ENCODE data around the gene CCDC24.
A peak's percentile ranks its signal among the peaks of the same experiment; 100 is the strongest.

Gene CCDC24

DNA sequence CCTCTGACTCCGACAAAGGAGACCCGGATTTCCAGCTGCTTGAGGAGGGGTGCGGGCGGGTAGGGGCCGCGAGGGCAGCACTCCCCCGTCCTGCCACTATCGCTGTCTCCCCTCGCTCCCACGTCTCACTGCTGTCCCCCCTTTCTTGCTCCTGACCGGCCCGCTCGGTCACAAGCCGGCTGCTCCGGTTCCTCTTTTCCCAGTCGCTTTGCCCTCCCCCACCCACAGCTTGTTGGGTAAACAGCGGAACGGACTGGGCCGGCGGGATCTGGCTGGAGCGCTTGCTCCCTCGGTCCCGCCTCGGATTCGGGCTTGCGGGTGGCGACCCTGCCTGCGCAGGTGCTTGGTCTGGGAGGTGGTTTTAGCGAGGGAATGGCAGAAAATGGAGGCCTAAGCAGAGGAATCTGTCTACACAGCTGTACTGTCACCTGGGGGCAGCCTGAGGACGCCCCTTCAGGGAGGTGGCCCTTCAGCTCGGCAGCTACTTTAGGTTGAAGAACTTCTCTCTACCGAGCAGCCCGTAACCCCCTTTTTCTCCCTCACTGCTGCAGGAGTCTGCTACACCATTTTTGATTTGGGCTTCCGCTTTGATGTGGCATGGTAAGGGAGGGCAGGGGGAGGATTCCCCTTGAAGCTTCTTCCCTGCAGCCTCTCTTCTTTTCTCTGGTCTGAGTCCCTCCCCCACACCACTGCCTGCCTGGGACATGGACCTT lies 16.0 kb upstream of the CCDC24 start:
- Histone ChIP-seq H3K27me3 (no peaks in the 10 kb centered on the region), H4K20me1 (peaks cover 34 to 66% (median 37%) of the 10 kb centered on the region in 11 experiments), H3K27ac (peak overlapping the region; percentile 90 to 100 (median 99)), H3K9me3 (replicated peaks in 1 of 11) (no peaks in the 10 kb centered on the region), H3K4me1 (peaks cover 55 to 65% (median 61%) of the 10 kb centered on the region in 10 experiments), H3K4me2 (peak overlapping the region; percentile 89 to 100 (median 98)), H3K36me3 (peaks cover 36 to 59% (median 50%) of the 10 kb centered on the region in 11 experiments), H3K9ac (peak overlapping the region; percentile 94 to 100 (median 99)), H3K4me3 (peak overlapping the region; percentile 91 to 100 (median 96))
- TF ChIP-seq Cebpa-rat (IDR thresholded peaks at IDR 0.05) = no peak

DNA sequence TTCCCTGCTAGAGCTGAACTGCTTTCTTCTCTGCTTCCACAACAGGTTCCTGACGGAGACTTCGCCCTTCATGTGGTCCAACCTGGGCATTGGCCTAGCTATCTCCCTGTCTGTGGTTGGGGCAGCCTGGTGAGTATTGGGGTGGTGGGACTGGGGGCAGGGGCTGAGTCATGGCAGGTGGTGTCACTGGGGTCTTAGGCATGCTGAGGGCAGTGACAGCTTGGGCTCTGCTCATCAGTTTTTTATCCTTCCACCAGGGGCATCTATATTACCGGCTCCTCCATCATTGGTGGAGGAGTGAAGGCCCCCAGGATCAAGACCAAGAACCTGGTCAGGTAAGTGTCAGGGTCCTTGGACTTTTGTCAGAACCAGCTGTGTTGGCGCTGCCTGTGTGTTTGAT lies 15.4 kb upstream of the CCDC24 start:
- Histone ChIP-seq H4K20me1 (peaks cover 34 to 66% (median 37%) of the 10 kb centered on the region in 11 experiments), H3K27ac (peak overlapping the region in 10 of 11 experiments; percentile 90 to 100 (median 98); a peak in 17 of 22 replicates), H3K9ac (peak overlapping the region; percentile 94 to 100 (median 99)), H3K4me3 (peak overlapping the region; percentile 91 to 100 (median 96)), H3K27me3 (no peaks in the 10 kb centered on the region), H3K36me3 (peaks cover 36 to 55% (median 48%) of the 10 kb centered on the region in 11 experiments), H3K4me2 (peak overlapping the region; percentile 89 to 100 (median 98)), H3K4me1 (peaks cover 55 to 65% (median 61%) of the 10 kb centered on the region in 10 experiments), H3K9me3 (replicated peaks in 1 of 11) (no peaks in the 10 kb centered on the region)
- TF ChIP-seq Cebpa-rat (IDR thresholded peaks at IDR 0.05) = no peak

DNA sequence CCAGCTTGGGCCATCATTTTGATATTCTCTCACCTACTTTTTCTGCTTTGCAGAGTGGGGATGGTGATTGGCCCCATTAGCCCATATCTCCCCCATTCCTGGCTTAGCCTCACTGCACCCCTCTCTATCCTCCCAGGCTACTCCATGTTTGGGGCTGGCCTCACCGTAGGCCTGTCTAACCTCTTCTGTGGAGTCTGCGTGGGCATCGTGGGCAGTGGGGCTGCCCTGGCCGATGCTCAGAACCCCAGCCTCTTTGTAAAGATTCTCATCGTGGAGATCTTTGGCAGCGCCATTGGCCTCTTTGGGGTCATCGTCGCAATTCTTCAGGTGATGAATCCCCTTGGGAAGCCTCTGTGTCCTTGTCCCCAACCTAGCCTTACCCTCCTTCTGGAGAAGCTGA lies 14.5 kb upstream of the CCDC24 start:
- Histone ChIP-seq H3K36me3 (peaks cover 36 to 55% (median 47%) of the 10 kb centered on the region in 11 experiments), H4K20me1 (peaks cover 34 to 66% (median 43%) of the 10 kb centered on the region in 11 experiments), H3K9me3 (replicated peaks in 1 of 11) (no peaks in the 10 kb centered on the region), H3K9ac (peak overlapping the region; percentile 84 to 100 (median 98); a peak in 19 of 22 replicates), H3K4me1 (peaks cover 55 to 66% (median 64%) of the 10 kb centered on the region in 10 experiments), H3K27ac (no peak overlapping the region), H3K4me3 (peak overlapping the region in 9 of 10 experiments; percentile 91 to 100 (median 97); a peak in 18 of 20 replicates), H3K4me2 (peak overlapping the region; percentile 89 to 100 (median 98)), H3K27me3 (no peaks in the 10 kb centered on the region)
- TF ChIP-seq Cebpa-rat (IDR thresholded peaks at IDR 0.05) = no peak

DNA sequence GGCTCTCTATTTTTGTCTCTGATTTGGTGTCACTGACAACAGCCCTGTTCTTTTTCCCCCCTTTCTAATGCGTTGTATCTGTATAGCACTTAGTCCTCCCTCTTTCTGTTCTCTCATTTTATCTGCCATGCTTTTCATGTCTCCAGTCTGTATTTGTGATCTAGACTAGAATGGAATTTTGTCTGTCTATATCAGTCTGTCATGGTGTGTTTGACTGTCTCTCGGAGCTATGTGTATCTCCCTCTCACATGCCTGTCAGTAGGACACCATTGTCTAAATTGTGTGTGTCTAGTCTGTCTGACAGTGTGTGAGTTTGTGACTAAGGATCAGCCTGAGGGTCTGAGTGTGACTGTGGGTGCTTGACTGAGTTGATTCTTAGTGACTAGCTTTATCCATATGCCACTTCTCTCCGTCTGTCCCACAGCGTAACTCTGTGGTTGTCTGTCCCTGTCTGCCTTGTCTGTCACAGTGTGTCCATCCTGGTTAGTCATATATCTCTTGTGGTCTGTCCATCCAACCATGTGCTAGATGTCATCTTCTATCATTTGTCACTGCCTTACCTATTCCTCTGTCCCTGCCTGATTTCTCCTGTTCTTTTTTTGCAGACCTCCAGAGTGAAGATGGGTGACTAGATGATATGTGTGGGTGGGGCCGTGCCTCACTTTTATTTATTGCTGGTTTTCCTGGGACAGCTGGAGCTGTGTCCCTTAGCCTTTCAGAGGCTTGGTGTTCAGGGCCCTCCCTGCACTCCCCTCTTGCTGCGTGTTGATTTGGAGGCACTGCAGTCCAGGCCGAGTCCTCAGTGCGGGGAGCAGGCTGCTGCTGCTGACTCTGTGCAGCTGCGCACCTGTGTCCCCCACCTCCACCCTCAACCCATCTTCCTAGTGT lies 13.8 kb upstream of the CCDC24 start:
- H3K27ac ChIP-seq = no peak overlapping the region
- no peaks in the 10 kb centered on the region for H3K27me3 ChIP-seq
- peaks cover 34 to 66% (median 49%) of the 10 kb centered on the region in 11 experiments for H4K20me1 ChIP-seq
- peak overlapping the region; percentile 81 to 100 (median 96); a peak in 18 of 20 replicates for H3K4me3 ChIP-seq
- no peaks in the 10 kb centered on the region for H3K9me3 ChIP-seq (replicated peaks in 1 of 11)
- H3K9ac ChIP-seq = peak overlapping the region; percentile 84 to 100 (median 99); a peak in 21 of 22 replicates
- no peak; a peak in 1 of 22 replicates for TF ChIP-seq Cebpa-rat (IDR thresholded peaks at IDR 0.05)
- H3K36me3 ChIP-seq = peaks cover 29 to 54% (median 45%) of the 10 kb centered on the region in 11 experiments
- H3K4me2 ChIP-seq = peak overlapping the region; percentile 89 to 100 (median 98)
- H3K4me1 ChIP-seq = peaks cover 55 to 73% (median 71%) of the 10 kb centered on the region in 10 experiments

DNA sequence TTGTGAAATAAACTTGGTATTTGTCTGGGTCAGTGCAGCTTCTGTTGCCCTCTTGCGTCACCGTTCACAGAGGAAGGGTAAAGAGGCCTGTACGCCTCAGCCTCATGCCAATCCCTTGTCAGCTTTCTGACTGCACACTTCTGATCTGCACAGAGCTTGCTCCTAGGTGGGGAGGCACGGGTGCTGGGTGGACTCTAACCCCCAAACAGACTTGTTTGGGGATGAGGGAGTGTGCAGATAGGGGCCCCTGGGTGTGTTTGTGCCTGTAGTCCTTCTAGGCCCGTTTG lies 13.2 kb upstream of the CCDC24 start:
- peaks cover 27 to 54% (median 44%) of the 10 kb centered on the region in 11 experiments for H3K36me3 ChIP-seq
- H3K27me3 ChIP-seq = no peaks in the 10 kb centered on the region
- H3K27ac ChIP-seq = peak overlapping the region in 8 of 11 experiments; percentile 84 to 94 (median 89); a peak in 14 of 22 replicates
- 0 out of 22 replicates have a peak, but pooled peaks of 1 of the 11 experiments have one; percentile 43 for TF ChIP-seq Cebpa-rat (IDR thresholded peaks at IDR 0.05)
- peaks cover 36 to 71% (median 55%) of the 10 kb centered on the region in 11 experiments for H4K20me1 ChIP-seq
- H3K9ac ChIP-seq = peak overlapping the region; percentile 84 to 100 (median 99); a peak in 20 of 22 replicates
- H3K4me1 ChIP-seq = peaks cover 55 to 78% (median 75%) of the 10 kb centered on the region in 10 experiments
- no peaks in the 10 kb centered on the region for H3K9me3 ChIP-seq (replicated peaks in 1 of 11)
- peak overlapping the region; percentile 89 to 100 (median 98) for H3K4me2 ChIP-seq
- peak overlapping the region; percentile 75 to 100 (median 96) for H3K4me3 ChIP-seq

DNA sequence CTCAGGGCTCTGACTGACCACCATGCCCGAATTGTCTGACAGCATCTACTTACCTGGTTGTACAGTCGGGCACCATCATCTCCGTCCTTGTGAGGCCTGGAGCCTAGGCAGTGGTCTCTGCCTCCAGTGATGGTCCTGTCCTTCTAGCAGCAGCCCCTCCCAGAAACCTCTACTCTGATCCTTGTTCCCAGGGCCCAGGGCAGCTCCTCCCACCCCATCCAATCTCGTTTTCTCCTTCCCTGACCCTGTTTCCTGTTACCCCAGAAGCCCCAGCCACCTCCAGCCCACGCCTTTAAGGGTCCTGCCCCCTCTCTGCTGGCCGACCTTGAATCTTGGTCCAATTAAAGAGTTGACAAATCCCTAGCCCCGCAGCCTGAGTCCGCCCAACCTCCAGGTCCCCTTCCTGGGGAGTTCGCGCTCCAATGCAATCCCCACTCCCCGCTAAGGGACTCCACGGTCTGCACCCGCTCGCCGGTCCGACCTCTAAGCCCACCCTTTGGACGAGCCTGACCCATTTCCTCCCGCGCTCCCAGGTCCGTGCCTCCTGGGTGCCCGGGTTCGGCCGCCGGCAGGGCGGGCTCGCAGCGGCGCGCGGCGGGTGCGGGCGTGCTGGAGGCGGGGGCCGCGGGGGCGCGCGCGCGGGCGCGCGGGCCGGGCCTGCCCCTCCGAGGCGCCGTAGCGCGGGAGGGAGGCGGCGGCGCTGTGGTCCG lies 12.7 kb upstream of the CCDC24 start, which contains the start of gene B4GALT2:
TSS of gene B4GALT2 (plus strand) at position 660 of the 710 bp plus-strand sequence. CDS start 1,951 bp downstream, outside the sequence.
- Histone ChIP-seq H3K27ac (peak within 1 kb of the TSS; percentile 30 to 94 (median 87); a peak in 20 of 22 replicates), H3K4me2 (peak within 1 kb of the TSS; percentile 89 to 100 (median 98)), H3K4me1 (peaks cover 53 to 79% (median 74%) of the 10 kb centered on the region in 10 experiments), H3K27me3 (no peaks in the 10 kb centered on the region), H3K36me3 (peaks cover 27 to 55% (median 44%) of the 10 kb centered on the region in 11 experiments), H3K9me3 (replicated peaks in 1 of 11) (no peaks in the 10 kb centered on the region), H3K9ac (peak within 1 kb of the TSS; percentile 84 to 100 (median 99)), H3K4me3 (peak within 1 kb of the TSS; percentile 75 to 100 (median 96)), H4K20me1 (peaks cover 36 to 76% (median 60%) of the 10 kb centered on the region in 11 experiments)
- TF ChIP-seq Cebpa-rat (IDR thresholded peaks at IDR 0.05) = no peak

DNA sequence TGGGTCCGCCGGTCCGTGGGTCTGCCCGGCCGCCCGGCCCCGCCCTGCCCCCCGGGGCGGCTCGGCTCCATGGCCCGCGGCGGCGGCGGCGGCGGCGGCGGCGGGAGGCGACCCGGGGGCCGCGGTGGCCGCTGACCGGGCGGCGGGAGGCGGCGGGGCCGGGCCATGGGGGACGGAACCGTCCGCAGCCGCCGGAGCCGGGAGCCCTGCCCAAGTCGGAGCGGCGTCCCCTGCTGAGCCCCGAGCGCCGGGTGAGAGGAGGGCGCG lies 12.2 kb upstream of the CCDC24 start:
- peak overlapping the region; percentile 89 to 100 (median 98) for H3K4me2 ChIP-seq
- H3K9ac ChIP-seq = peak overlapping the region; percentile 84 to 100 (median 99)
- peak overlapping the region; percentile 75 to 100 (median 96) for H3K4me3 ChIP-seq
- no peaks in the 10 kb centered on the region for H3K9me3 ChIP-seq (replicated peaks in 1 of 11)
- peaks cover 36 to 81% (median 65%) of the 10 kb centered on the region in 11 experiments for H4K20me1 ChIP-seq
- no peak for TF ChIP-seq Cebpa-rat (IDR thresholded peaks at IDR 0.05)
- H3K4me1 ChIP-seq = peaks cover 49 to 78% (median 69%) of the 10 kb centered on the region in 10 experiments
- H3K36me3 ChIP-seq = peaks cover 28 to 59% (median 49%) of the 10 kb centered on the region in 11 experiments
- peak overlapping the region; percentile 30 to 94 (median 87); a peak in 20 of 22 replicates for H3K27ac ChIP-seq
- H3K27me3 ChIP-seq = no peaks in the 10 kb centered on the region

Data from BLaER1 treated with 17β-estradiol and CSF1 and Interleukin-3, amounts not matched to agents 10 nM and 100 nM (cell line).